ENCODE measurements around the gene RHOU. TPM values are rescaled to one million over a fixed set of nuclear protein-coding genes. Genes with fewer than 3 reads are reported as not detected.
"Not testable (repeated sequence)": the region's sequence is repeated elsewhere in the genome, so short reads cannot be mapped to it uniquely, and the experiment has no call there.

Gene RHOU
- total RNA-seq, 1 donor from 2014 or later: 38.7 TPM

- DNase-seq (ENCODE audit: low spot score): no peak
Observed at GRCh38 chr1:228758447-228758846, 23.2 kb downstream of the RHOU start.

- no peak for DNase-seq (ENCODE audit: low spot score)
Observed at GRCh38 chr1:228760979-228761378, 25.7 kb downstream of the RHOU start.

- DNase-seq (ENCODE audit: low spot score): no peak
Observed at GRCh38 chr1:228763561-228763960, 28.3 kb downstream of the RHOU start.

- DNase-seq (ENCODE audit: low spot score): no peak
Observed at GRCh38 chr1:228765168-228765946, 30.1 kb downstream of the RHOU start.

- DNase-seq (ENCODE audit: low spot score): no peak
Observed at GRCh38 chr1:228766788-228767187, 31.5 kb downstream of the RHOU start.

- DNase-seq (ENCODE audit: low spot score): no peak
Observed at GRCh38 chr1:228767636-228768354, 32.5 kb downstream of the RHOU start.

GRCh38 chr1:228768355-228769000 is 33.2 kb downstream of the RHOU start:
- DNase-seq (ENCODE audit: low spot score): no peak

- no peak for DNase-seq (ENCODE audit: low spot score)
Observed at GRCh38 chr1:228770779-228771223, 35.5 kb downstream of the RHOU start.

- no peak for DNase-seq (ENCODE audit: low spot score)
Observed at GRCh38 chr1:228772516-228773212, 37.4 kb downstream of the RHOU start.

GRCh38 chr1:228775946-228776345 is 40.7 kb downstream of the RHOU start:
- not testable (repeated sequence) for DNase-seq (ENCODE audit: low spot score)

- no peak for DNase-seq (ENCODE audit: low spot score)
Observed at GRCh38 chr1:228776449-228776848, 41.2 kb downstream of the RHOU start.

- no peak for DNase-seq (ENCODE audit: low spot score)
Observed at GRCh38 chr1:228777236-228777635, 42.0 kb downstream of the RHOU start.

- no peak for DNase-seq (ENCODE audit: low spot score)
Observed at GRCh38 chr1:228778026-228778425, 42.7 kb downstream of the RHOU start.

GRCh38 chr1:228778466-228778865 is 43.2 kb downstream of the RHOU start:
- no peak for DNase-seq (ENCODE audit: low spot score)

GRCh38 chr1:228778961-228779360 is 43.7 kb downstream of the RHOU start:
- DNase-seq (ENCODE audit: low spot score): no peak

- no peak for DNase-seq (ENCODE audit: low spot score)
Observed at GRCh38 chr1:228781161-228781808, 46.0 kb downstream of the RHOU start.

- no peak for DNase-seq (ENCODE audit: low spot score)
Observed at GRCh38 chr1:228781809-228782661, 46.8 kb downstream of the RHOU start.

GRCh38 chr1:228782662-228783417 is 47.6 kb downstream of the RHOU start:
- DNase-seq (ENCODE audit: low spot score): no peak

GRCh38 chr1:228783418-228784040 is 48.2 kb downstream of the RHOU start:
- DNase-seq (ENCODE audit: low spot score): no peak

Data from ureter (tissue), 1 donor.